Measurements from ENCODE around the gene ZBTB42. TPM values are rescaled to one million over a fixed set of nuclear protein-coding genes. Genes with fewer than 3 reads are reported as not detected.

The ZBTB42 gene
- total RNA-seq, 1 donor from 2014 or later = 5.7 TPM

DNA sequence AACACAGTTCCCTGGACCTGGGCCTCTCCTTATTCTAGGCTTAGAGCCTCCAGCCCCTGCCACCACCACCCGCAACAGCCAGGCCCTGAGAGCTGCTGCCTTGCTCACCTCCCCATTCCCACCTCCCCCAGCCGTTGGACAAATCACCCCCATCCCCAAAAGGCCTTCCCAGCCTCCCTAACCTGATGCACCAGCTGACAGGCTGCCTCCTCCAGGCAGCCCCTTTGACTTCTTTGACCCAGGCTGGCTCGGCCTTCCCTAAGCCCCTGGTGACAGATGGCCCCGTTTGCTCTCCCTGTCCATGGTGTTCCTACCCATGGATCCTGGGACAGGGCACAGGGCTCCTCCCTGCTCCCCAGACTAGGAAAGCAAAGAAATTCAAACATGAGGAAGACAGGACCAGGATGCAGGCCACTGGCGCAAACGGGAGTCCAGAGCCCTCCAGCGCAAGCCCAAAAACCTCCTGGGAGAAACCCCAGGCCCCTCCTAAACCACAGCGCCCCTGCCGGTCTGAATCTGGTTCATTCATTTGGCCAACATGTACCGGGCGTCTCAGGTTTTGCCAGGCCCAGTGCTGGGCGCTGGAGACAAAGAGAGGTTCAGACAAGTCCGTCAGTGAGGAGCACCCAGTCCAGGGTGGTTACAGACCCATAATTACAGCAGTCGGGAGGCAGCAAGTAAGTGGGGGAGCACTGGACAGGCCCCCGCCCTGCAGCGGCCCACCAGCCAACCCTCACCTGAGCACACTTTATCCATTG, 7.8 kb upstream of the ZBTB42 start:
- intact Hi-C loops (cut with micrococcal nuclease) = no loop called here
- Histone ChIP-seq H3K4me1 (peaks cover 89% of the 10 kb centered on the region), H3K36me3 (peaks cover 37% of the 10 kb centered on the region), H3K27ac (replicated peaks) (peak overlapping the region; percentile 87), H3K27me3 (ENCODE audit: low read depth) (no peaks in the 10 kb centered on the region), H3K9me3 (replicated peaks) (no peaks in the 10 kb centered on the region), H3K4me3 (peak overlapping the region; percentile 87)
- no peak for DNase-seq
- TF ChIP-seq, protein P1, sequence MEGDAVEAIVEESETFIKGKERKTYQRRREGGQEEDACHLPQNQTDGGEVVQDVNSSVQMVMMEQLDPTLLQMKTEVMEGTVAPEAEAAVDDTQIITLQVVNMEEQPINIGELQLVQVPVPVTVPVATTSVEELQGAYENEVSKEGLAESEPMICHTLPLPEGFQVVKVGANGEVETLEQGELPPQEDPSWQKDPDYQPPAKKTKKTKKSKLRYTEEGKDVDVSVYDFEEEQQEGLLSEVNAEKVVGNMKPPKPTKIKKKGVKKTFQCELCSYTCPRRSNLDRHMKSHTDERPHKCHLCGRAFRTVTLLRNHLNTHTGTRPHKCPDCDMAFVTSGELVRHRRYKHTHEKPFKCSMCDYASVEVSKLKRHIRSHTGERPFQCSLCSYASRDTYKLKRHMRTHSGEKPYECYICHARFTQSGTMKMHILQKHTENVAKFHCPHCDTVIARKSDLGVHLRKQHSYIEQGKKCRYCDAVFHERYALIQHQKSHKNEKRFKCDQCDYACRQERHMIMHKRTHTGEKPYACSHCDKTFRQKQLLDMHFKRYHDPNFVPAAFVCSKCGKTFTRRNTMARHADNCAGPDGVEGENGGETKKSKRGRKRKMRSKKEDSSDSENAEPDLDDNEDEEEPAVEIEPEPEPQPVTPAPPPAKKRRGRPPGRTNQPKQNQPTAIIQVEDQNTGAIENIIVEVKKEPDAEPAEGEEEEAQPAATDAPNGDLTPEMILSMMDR (IDR thresholded peaks at IDR 0.05; ENCODE audit: borderline replicate concordance) = no peak

DNA sequence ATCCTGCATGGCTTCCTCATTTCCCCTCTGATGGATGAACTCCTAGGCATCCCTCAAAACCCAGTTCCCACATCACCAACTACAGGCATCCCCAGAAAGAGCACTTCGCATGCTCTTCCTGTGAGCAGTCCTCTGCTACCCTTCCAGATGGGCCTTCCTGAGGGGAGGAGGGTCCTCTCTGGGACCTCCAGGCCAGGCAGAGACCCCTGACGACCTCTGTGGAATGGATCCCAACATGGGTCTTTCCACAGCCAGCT, 7.3 kb upstream of the ZBTB42 start:
- Histone ChIP-seq H3K36me3 (peaks cover 37% of the 10 kb centered on the region), H3K4me3 (peak overlapping the region; percentile 87), H3K27ac (replicated peaks) (peak overlapping the region; percentile 87), H3K9me3 (replicated peaks) (no peaks in the 10 kb centered on the region), H3K4me1 (peaks cover 89% of the 10 kb centered on the region), H3K27me3 (ENCODE audit: low read depth) (no peaks in the 10 kb centered on the region)
- no peak for DNase-seq
- intact Hi-C loops (cut with micrococcal nuclease) = no loop called here
- TF ChIP-seq, protein P1 (IDR thresholded peaks at IDR 0.05; ENCODE audit: borderline replicate concordance) = no peak

DNA sequence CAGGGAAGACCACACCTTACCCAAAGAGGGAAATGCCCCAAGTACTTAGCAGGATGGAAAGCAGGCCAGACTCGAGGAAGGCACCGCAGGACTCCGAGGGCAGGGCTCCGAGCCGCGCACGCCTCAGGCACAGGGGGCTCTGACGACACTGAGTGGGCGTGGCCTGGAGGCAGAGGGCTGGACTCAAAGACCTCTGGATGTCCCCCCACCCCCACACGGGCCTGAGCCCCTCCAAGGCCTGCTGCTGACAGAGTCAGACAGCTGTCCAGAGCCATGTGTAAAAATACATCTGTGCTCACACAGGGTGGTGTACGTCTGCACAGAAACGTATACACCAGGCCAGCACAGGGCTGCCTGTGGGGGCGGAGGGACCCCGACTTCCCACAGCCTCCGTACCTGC, 6.8 kb upstream of the ZBTB42 start:
- Histone ChIP-seq H3K27me3 (ENCODE audit: low read depth) (no peaks in the 10 kb centered on the region), H3K9me3 (replicated peaks) (no peaks in the 10 kb centered on the region), H3K4me1 (peaks cover 89% of the 10 kb centered on the region), H3K27ac (replicated peaks) (peak overlapping the region; percentile 87), H3K4me3 (peak overlapping the region; percentile 87), H3K36me3 (peaks cover 32% of the 10 kb centered on the region)
- intact Hi-C loops (cut with micrococcal nuclease) = no loop called here
- DNase-seq = no peak
- TF ChIP-seq, protein P1 (IDR thresholded peaks at IDR 0.05; ENCODE audit: borderline replicate concordance) = no peak

DNA sequence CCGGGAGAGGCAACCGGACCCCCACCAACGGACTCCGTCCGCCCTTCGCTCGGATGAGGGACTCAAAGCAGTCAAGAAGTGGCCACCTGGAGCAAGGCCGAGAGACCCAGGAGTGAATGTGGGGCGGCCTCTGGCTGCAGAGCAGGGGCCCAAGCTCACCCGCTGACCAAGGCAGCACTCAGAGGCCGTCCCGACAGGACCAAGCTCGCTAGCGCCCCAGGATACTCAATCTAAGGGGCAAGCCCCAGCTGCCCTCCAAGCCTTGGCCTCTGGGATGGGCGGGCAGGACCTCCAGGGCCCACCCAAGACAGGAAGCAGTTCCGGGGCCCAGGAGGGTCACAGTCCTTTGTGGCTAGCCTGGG, 6.3 kb upstream of the ZBTB42 start:
- Histone ChIP-seq H3K9me3 (replicated peaks) (no peaks in the 10 kb centered on the region), H3K27me3 (ENCODE audit: low read depth) (no peaks in the 10 kb centered on the region), H3K4me3 (peak overlapping the region; percentile 87), H3K36me3 (peaks cover 27% of the 10 kb centered on the region), H3K4me1 (peaks cover 89% of the 10 kb centered on the region), H3K27ac (replicated peaks) (peak overlapping the region; percentile 87)
- no peak for DNase-seq
- intact Hi-C loops (cut with micrococcal nuclease) = no loop called here
- TF ChIP-seq, protein P1 (IDR thresholded peaks at IDR 0.05; ENCODE audit: borderline replicate concordance) = no peak

DNA sequence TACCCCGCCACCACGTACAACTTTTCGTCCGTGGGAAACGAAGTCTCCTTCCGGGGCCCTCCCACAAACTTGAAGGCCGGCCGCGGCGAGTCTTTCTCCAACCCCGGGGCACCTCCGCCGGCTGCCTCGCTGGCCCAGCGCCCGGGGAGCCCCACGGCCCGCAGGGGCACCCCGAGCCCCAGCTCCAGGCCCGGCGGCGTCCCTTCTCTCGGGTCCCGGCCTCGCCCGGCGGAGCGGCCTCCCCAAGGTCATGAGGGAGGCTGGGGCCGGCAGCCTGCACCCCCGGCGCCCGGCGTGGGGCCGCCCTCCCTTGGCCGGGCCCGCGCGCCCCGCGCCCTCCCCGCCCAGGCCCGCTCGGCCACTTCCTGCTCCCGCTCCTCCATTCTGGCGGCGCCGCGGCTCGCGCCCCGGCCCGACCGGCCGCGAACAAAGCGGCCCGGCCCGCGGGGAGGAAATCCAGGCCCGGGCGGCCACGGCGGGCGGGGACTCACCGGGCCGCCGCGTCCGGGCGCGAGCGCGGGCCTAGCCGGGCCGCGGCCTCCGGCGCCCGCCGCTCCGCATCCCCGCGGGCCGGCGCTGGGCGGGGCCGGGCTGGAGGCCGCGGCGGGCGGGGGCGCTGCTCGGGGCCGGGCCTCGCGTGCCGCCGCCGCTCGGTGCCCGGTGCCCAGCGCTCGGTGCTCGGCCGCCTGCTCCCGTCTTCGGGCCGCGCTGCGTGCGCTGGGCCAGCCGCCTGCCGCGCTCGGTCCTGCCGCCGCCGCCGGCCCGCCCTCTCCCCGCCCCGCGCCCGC, 5.7 kb upstream of the ZBTB42 start, which contains the start of gene AKT1:
Gene AKT1 (minus strand): TSS at position 756 of the 788 bp plus-strand sequence. CDS start 3,105 bp downstream, outside the sequence.
- H3K27me3 ChIP-seq (ENCODE audit: low read depth) = no peaks in the 10 kb centered on the region
- H3K9me3 ChIP-seq (replicated peaks) = no peaks in the 10 kb centered on the region
- no peak for DNase-seq
- peaks cover 21% of the 10 kb centered on the region for H3K36me3 ChIP-seq
- H3K4me1 ChIP-seq = peaks cover 93% of the 10 kb centered on the region
- TF ChIP-seq, protein P1 (IDR thresholded peaks at IDR 0.05; ENCODE audit: borderline replicate concordance) = no peak
- H3K27ac ChIP-seq (replicated peaks) = peak within 1 kb of the TSS; percentile 99
- intact Hi-C loops (cut with micrococcal nuclease) = no loop called here
- peak within 1 kb of the TSS; percentile 87 for H3K4me3 ChIP-seq
